DND-41 (cell line): ENCODE measurements around the gene HGFAC.

Experiments used
- EZH2 ChIP-seq: IDR thresholded peaks from 3 replicates; pipeline ENCODE4 v1.6.1; 2012; ENCODE audit warnings: borderline replicate concordance, low read depth, mild to moderate bottlenecking, moderate library complexity, low read length, inconsistent platforms; ENCODE audit not compliant: severe bottlenecking
- TF ChIP-seq, protein P1 (sequence below): IDR thresholded peaks from 2 replicates; pipeline ENCODE4 v1.5.1; 2012; ENCODE audit warnings: borderline replicate concordance, low read length, moderate library complexity, mild to moderate bottlenecking; ENCODE audit not compliant: poor library complexity, severe bottlenecking; ENCODE audit errors: extremely low read depth

DNA sequence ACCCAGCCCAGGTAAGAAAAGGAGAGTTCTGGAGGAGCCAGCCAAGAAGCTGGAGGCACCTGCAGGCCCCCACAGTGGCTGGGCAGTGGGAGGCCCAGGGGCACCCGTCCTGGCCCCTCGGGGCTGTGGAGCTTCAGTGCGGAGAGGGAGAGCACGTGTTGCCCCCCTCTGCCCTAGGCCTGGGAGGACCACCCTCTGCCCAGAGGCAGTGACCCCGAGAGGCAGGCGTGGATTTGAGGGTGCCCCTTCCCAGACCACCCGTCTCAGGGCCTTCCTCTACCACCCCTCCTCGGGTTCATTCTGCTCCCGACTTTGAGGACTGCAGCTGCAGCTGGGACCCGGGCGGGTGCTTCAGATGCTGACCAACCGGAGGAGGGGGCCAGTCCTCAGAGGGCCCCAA, 12.1 kb upstream of the HGFAC start:
- no peak for TF ChIP-seq EZH2
- TF ChIP-seq, protein P1, sequence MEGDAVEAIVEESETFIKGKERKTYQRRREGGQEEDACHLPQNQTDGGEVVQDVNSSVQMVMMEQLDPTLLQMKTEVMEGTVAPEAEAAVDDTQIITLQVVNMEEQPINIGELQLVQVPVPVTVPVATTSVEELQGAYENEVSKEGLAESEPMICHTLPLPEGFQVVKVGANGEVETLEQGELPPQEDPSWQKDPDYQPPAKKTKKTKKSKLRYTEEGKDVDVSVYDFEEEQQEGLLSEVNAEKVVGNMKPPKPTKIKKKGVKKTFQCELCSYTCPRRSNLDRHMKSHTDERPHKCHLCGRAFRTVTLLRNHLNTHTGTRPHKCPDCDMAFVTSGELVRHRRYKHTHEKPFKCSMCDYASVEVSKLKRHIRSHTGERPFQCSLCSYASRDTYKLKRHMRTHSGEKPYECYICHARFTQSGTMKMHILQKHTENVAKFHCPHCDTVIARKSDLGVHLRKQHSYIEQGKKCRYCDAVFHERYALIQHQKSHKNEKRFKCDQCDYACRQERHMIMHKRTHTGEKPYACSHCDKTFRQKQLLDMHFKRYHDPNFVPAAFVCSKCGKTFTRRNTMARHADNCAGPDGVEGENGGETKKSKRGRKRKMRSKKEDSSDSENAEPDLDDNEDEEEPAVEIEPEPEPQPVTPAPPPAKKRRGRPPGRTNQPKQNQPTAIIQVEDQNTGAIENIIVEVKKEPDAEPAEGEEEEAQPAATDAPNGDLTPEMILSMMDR: no peak
